H1 (cell line): Measurements from ENCODE around the gene ADAM30. TPM values are rescaled to one million over a fixed set of nuclear protein-coding genes. Genes with fewer than 3 reads are reported as not detected.

Source experiments
- CTCF ChIA-PET: fragments of 300-600 bp; sonication (Branson Sonifier 250); formaldehyde crosslinking; loops from one replicate; lab custom pipeline; 2021; ENCODE audit not compliant: partially characterized antibody; lab: Charles Lee
- POLR2A ChIA-PET: fragments of 300-600 bp; sonication (Branson Sonifier 250); formaldehyde crosslinking; loops from one replicate; lab custom pipeline; 2021; ENCODE audit warnings: inconsistent platforms; ENCODE audit not compliant: partially characterized antibody; lab: Charles Lee
- DNase-seq, 2 experiments: peaks; one replicate each; pipeline versions ENCODE4 v3.0.0 to v3.0.0-alpha.2; 2010 to 2022; ENCODE audit warnings: low spot score in 2 of 2, low read depth in 1 of 2, mixed read lengths in 1 of 2
- FAIRE-seq: peaks from 2 replicates; lab custom pipeline; 2011; peaks lifted over from hg19 to GRCh38; lab: Jason Lieb, UNC
- H2AFZ ChIP-seq: 2 replicates; pipeline ENCODE4 v1.8.1; 2012; ENCODE audit warnings: low read length, inconsistent platforms
- H2AK5ac ChIP-seq: 2 replicates; pipeline ENCODE4 v1.6.1; 2013; ENCODE audit warnings: low read depth, low read length
- H2BK120ac ChIP-seq: replicated peaks from 2 replicates; pipeline ENCODE3; 2013; ENCODE audit warnings: low read depth, low read length, inconsistent platforms
- H2BK12ac ChIP-seq: 2 replicates; pipeline ENCODE4 v1.6.1; 2013; ENCODE audit warnings: low read depth, low read length
- H2BK15ac ChIP-seq: 2 replicates; pipeline ENCODE4 v1.6.1; 2013; ENCODE audit warnings: low read length
- H2BK20ac ChIP-seq: 2 replicates; pipeline ENCODE4 v1.6.1; 2013; ENCODE audit warnings: low read length
- H2BK5ac ChIP-seq: 2 replicates; pipeline ENCODE4 v1.6.1; 2013; ENCODE audit warnings: low read depth, low read length
- H3K14ac ChIP-seq: 2 replicates; pipeline ENCODE4 v1.6.1; 2013; ENCODE audit warnings: inconsistent platforms; ENCODE audit not compliant: insufficient read length
- H3K18ac ChIP-seq: 2 replicates; pipeline ENCODE4 v1.6.1; 2013; ENCODE audit warnings: low read length; ENCODE audit errors: extremely low read depth
- H3K23ac ChIP-seq: 2 replicates; pipeline ENCODE4 v1.6.1; 2013; ENCODE audit warnings: inconsistent platforms; ENCODE audit not compliant: insufficient read length
- H3K23me2 ChIP-seq: 2 replicates; pipeline ENCODE4 v1.6.1; 2013; ENCODE audit warnings: low read depth, low read length
- H3K27ac ChIP-seq: 2 replicates; pipeline ENCODE4 v1.6.1; 2011; ENCODE audit warnings: low read depth, low read length, inconsistent platforms
- H3K27me3 ChIP-seq, 4 experiments: replicated peaks in 1 of 4; 1 replicate in 1 of 4; 2 replicates in 3 of 4; pipeline versions ENCODE4 v1.6.1 to v1.8.1; 2011 to 2013; ENCODE audit warnings: low read length in 3 of 4, mild to moderate bottlenecking in 3 of 4, inconsistent platforms in 2 of 4, mixed read lengths in 2 of 4, moderate library complexity in 1 of 4; ENCODE audit not compliant: control insufficient read depth in 3 of 4, insufficient read depth in 3 of 4; ENCODE audit errors: extremely low read depth in 1 of 4
- H3K36me3 ChIP-seq, 4 experiments: 2 replicates each; pipeline versions ENCODE4 v1.6.1 to v1.8.1; 2011 to 2013; ENCODE audit warnings: mild to moderate bottlenecking in 4 of 4, low read length in 3 of 4, moderate library complexity in 2 of 4, control low read depth in 1 of 4, inconsistent platforms in 1 of 4; ENCODE audit not compliant: insufficient read depth in 4 of 4, control insufficient read depth in 2 of 4
- H3K4ac ChIP-seq: replicated peaks from 2 replicates; pipeline ENCODE3; 2013; ENCODE audit warnings: low read length, low read depth, mixed read lengths, inconsistent platforms; ENCODE audit not compliant: insufficient read length
- H3K4me1 ChIP-seq, 4 experiments: replicated peaks in 1 of 4; 1 replicate in 1 of 4; 2 replicates in 3 of 4; pipeline versions ENCODE4 v1.6.1 to v1.8.1; 2011 to 2013; ENCODE audit warnings: low read length in 3 of 4, inconsistent platforms in 2 of 4, mixed read lengths in 1 of 4; ENCODE audit not compliant: insufficient read depth in 4 of 4, control insufficient read depth in 3 of 4
- H3K4me2 ChIP-seq, 2 experiments: 2 replicates each; pipeline versions ENCODE4 v1.6.1 to v1.8.1; 2011 to 2013; ENCODE audit warnings: low read depth in 2 of 2, low read length in 2 of 2, control low read depth in 1 of 2, inconsistent platforms in 1 of 2, mild to moderate bottlenecking in 1 of 2; ENCODE audit not compliant: insufficient read depth in 1 of 2
- H3K4me3 ChIP-seq, 4 experiments: fragments of 200-600, 300-600 bp in 1 of 4; sonication (generic), shearing (Covaris generic), sonication (Bioruptor Twin) in 1 of 4; 2 replicates each; pipeline versions ENCODE4 v1.5.1 to v1.8.1; 2011 to 2016; ENCODE audit warnings: low read length in 4 of 4, low read depth in 3 of 4, control low read depth in 2 of 4, inconsistent platforms in 2 of 4, mild to moderate bottlenecking in 2 of 4, mixed read lengths in 1 of 4, moderate library complexity in 1 of 4; ENCODE audit not compliant: insufficient read depth in 2 of 4; ENCODE audit errors: extremely low read depth in 1 of 4
- H3K56ac ChIP-seq: replicated peaks from 2 replicates; pipeline ENCODE3; 2013; ENCODE audit warnings: low read depth, mild to moderate bottlenecking, mixed read lengths, low read length, inconsistent platforms; ENCODE audit not compliant: insufficient read length
- H3K79me1 ChIP-seq: 2 replicates; pipeline ENCODE4 v1.6.1; 2013; ENCODE audit warnings: low read depth, low read length, control low read depth
- H3K79me2 ChIP-seq, 2 experiments: 2 replicates each; pipeline versions ENCODE4 v1.6.1 to v1.8.1; 2012 to 2013; ENCODE audit warnings: low read length in 2 of 2, mild to moderate bottlenecking in 2 of 2, inconsistent platforms in 1 of 2; ENCODE audit not compliant: insufficient read depth in 2 of 2, control insufficient read depth in 1 of 2
- H3K9ac ChIP-seq, 4 experiments: replicated peaks in 1 of 4; 1 replicate in 1 of 4; 2 replicates in 3 of 4; pipeline versions ENCODE4 v1.6.1 to v1.8.1; 2011 to 2013; ENCODE audit warnings: low read depth in 3 of 4, low read length in 3 of 4, control low read depth in 2 of 4, mild to moderate bottlenecking in 2 of 4, moderate library complexity in 2 of 4, inconsistent platforms in 1 of 4; ENCODE audit errors: extremely low read depth in 1 of 4
- H3K9me3 ChIP-seq, 2 experiments: 2 replicates each; pipeline versions ENCODE4 v1.6.1 to v1.8.1; 2012 to 2013; ENCODE audit warnings: mild to moderate bottlenecking in 2 of 2, moderate library complexity in 2 of 2, control low read depth in 1 of 2, inconsistent platforms in 1 of 2, low read depth in 1 of 2, low read length in 1 of 2, mixed read lengths in 1 of 2; ENCODE audit not compliant: insufficient read depth in 2 of 2
- H4K20me1 ChIP-seq, 2 experiments: replicated peaks in 1 of 2; 2 replicates each; pipeline versions ENCODE3 to v1.8.1; 2011 to 2013; ENCODE audit warnings: inconsistent platforms in 2 of 2, low read length in 2 of 2, mild to moderate bottlenecking in 1 of 2; ENCODE audit not compliant: insufficient read depth in 2 of 2, control insufficient read depth in 1 of 2
- H4K5ac ChIP-seq: 2 replicates; pipeline ENCODE4 v1.6.1; 2013; ENCODE audit warnings: low read length, low read depth, mixed read lengths, inconsistent platforms; ENCODE audit not compliant: insufficient read length
- H4K8ac ChIP-seq: 2 replicates; pipeline ENCODE4 v1.8.0; 2013; ENCODE audit warnings: mild to moderate bottlenecking, moderate library complexity, low read length, inconsistent platforms; ENCODE audit not compliant: insufficient read depth; ENCODE audit errors: extremely low read depth
- H4K91ac ChIP-seq: replicated peaks from 2 replicates; pipeline ENCODE3; 2013; ENCODE audit warnings: low read length, mixed read lengths, inconsistent platforms; ENCODE audit not compliant: insufficient read length
- EZH2 ChIP-seq: fragments of 200-600 bp; sonication (generic); IDR thresholded peaks from 2 replicates; pipeline ENCODE4 v1.7.1; 2012; ENCODE audit warnings: low read depth, mild to moderate bottlenecking, moderate library complexity, low read length, inconsistent platforms; ENCODE audit not compliant: severe bottlenecking
- RAD21 ChIP-seq, 2 experiments: IDR thresholded peaks in 1 of 2; conservative IDR thresholded peaks in 1 of 2; 2 replicates each; pipeline ENCODE4 v1.6.1; 2011; ENCODE audit warnings: low read depth in 2 of 2, low read length in 2 of 2, improper control_type of control experiment in 1 of 2, inconsistent platforms in 1 of 2, mild to moderate bottlenecking in 1 of 2, moderate library complexity in 1 of 2
- RFX5 ChIP-seq: IDR thresholded peaks from 2 replicates; pipeline ENCODE4 v1.6.1; 2011; ENCODE audit warnings: low read depth, low read length, improper control_type of control experiment, borderline replicate concordance
- SRF ChIP-seq: IDR thresholded peaks from 2 replicates; pipeline ENCODE4 v1.6.1; 2011; ENCODE audit warnings: mild to moderate bottlenecking, low read depth, low read length, moderate library complexity
- SUZ12 ChIP-seq: fragments of 200-600 bp; sonication (generic); IDR thresholded peaks from 2 replicates; pipeline ENCODE4 v1.6.1; 2012; ENCODE audit warnings: mild to moderate bottlenecking, inconsistent platforms, low read length, moderate library complexity, mixed read lengths
- WGBS, 2 experiments: shearing (Covaris generic) in 1 of 2; methylation state at CpG; one replicate each; pipeline versions ENCODE4 v1.1.6 to v1.1.7; 2013 to 2015; ENCODE audit warnings: low lambda C conversion rate in 2 of 2, mixed read lengths in 2 of 2, inconsistent platforms in 1 of 2, low coverage in 1 of 2, missing lambda C conversion rate in 1 of 2; ENCODE audit not compliant: insufficient replicate concordance in 2 of 2, insufficient coverage in 1 of 2, insufficient read length in 1 of 2; ENCODE audit errors: extremely low coverage in 1 of 2, missing lambda C conversion rate in 1 of 2; 5-methylcytosine and 5-hydroxymethylcytosine counted together
- polyA plus RNA-seq, 7 experiments: library from polyadenylated mRNA; depleted of rRNA in 3 of 7; stranded (reverse) in 5 of 7; unstranded in 2 of 7; fragments of >200 nt in 5 of 7; fragments of 200-250 nt in 2 of 7; gene quantifications; 1 replicate in 5 of 7; 2 replicates in 1 of 7; 4 replicates in 1 of 7; pipeline versions ENCODE4 v1.2.1 to v1.2.3, GENCODE V29; 2011 to 2013; ENCODE audit warnings: missing spikeins in 2 of 7, mixed read lengths in 2 of 7
- total RNA-seq: library from RNA; stranded (reverse); fragmentation: NEBNext Ultra II Directional; extraction: Animal tissue kit (Norgen Biotek cat#: 25700); gene quantifications from 2 replicates; pipeline ENCODE4 v1.2.1, GENCODE V29; 2021

The ADAM30 gene
- total and polyA plus RNA-seq, 2 of the 8 experiments (the other 6 are each of a cell fraction or from before 2014, with no cell fraction given), result not detected

GRCh38 chr1:119902775-119903442 lies 6.6 kb upstream of the ADAM30 start:
- no peak overlapping the region for H3K14ac ChIP-seq
- no peak overlapping the region for H4K91ac ChIP-seq
- no peaks in the 10 kb centered on the region for H3K79me1 ChIP-seq
- H3K56ac ChIP-seq, result no peak overlapping the region
- no peak for FAIRE-seq
- 96% methylated on average over 4 of the region's 4 CpGs; no CpG with 5 or more reads in 1 of the 2 experiments for WGBS, 2 experiments
- H2BK15ac ChIP-seq, result no peak overlapping the region
- H4K8ac ChIP-seq, result no peak overlapping the region
- ChIA-PET POLR2A (no interaction called here), CTCF (no interaction called here)
- H2BK12ac ChIP-seq, result no peak overlapping the region
- H2BK5ac ChIP-seq, result no peak overlapping the region
- no peaks in the 10 kb centered on the region for H3K36me3 ChIP-seq
- no peaks in the 10 kb centered on the region for H4K20me1 ChIP-seq
- H3K79me2 ChIP-seq, result no peaks in the 10 kb centered on the region
- H3K9ac ChIP-seq, result no peak overlapping the region
- H3K9me3 ChIP-seq, result no peaks in the 10 kb centered on the region
- no peak for DNase-seq
- no peak overlapping the region for H3K27ac ChIP-seq
- H2BK20ac ChIP-seq, result no peak overlapping the region
- H2AFZ ChIP-seq, result no peak overlapping the region
- no peak overlapping the region for H2BK120ac ChIP-seq
- no peak overlapping the region for H2AK5ac ChIP-seq
- H3K4me3 ChIP-seq, result no peak overlapping the region
- H3K4me2 ChIP-seq, result no peak overlapping the region
- no peak overlapping the region for H4K5ac ChIP-seq
- no peaks in the 10 kb centered on the region for H3K4me1 ChIP-seq
- H3K23me2 ChIP-seq, result no peaks in the 10 kb centered on the region
- no peak overlapping the region for H3K4ac ChIP-seq
- TF ChIP-seq EZH2, result no peak
- no peak for TF ChIP-seq SUZ12
- no peak for TF ChIP-seq RAD21 (IDR thresholded peaks at IDR 0.05 in 1 of 2, conservative IDR thresholded peaks at IDR 0.05 in 1 of 2; ENCODE audit: low read depth in 2 of 2, low read length in 2 of 2)
- no peak for TF ChIP-seq SRF
- no peak for TF ChIP-seq RFX5
- H3K27me3 ChIP-seq, result no peaks in the 10 kb centered on the region; a peak in 1 of 7 replicates
- no peak overlapping the region for H3K18ac ChIP-seq
- H3K23ac ChIP-seq, result no peak overlapping the region
